MCF 10A (cell line): ENCODE data around the gene TCEAL9. TPM values are rescaled to one million over a fixed set of nuclear protein-coding genes. Genes with fewer than 3 reads are reported as not detected.
A peak's percentile ranks its signal among the peaks of the same experiment; 100 is the strongest.

ENCODE experiments used
- BruUV-seq: library from RNA; stranded (reverse); fragments of 400-500 nt; replicated peaks from 2 replicates; lab custom pipeline; 2021; lab: Mats Ljungman, UMichigan
- CTCF ChIA-PET: fragments of 300-600 bp; sonication (Branson Sonifier 250); formaldehyde crosslinking; extraction: SDS; loops from one replicate; lab custom pipeline; 2021; ENCODE audit warnings: antibody characterized with exemption, inconsistent platforms; lab: Yijun Ruan, JAX
- POLR2A ChIA-PET: fragments of 300-600, 350-650 bp; sonication (Branson Sonifier 250); formaldehyde crosslinking; extraction: SDS; loops from one replicate; lab custom pipeline; 2020; ENCODE audit warnings: antibody characterized with exemption, inconsistent platforms; lab: Yijun Ruan, JAX
- DNase-seq: peaks from one replicate; pipeline ENCODE4 v3.0.0-alpha.2; 2018; ENCODE audit not compliant: unreplicated experiment
- H3K27ac Mint-ChIP-seq: one replicate; pipeline ENCODE4 v1.8.0; 2022; ENCODE audit warnings: mild to moderate bottlenecking, low read depth, mixed read lengths; ENCODE audit not compliant: unreplicated experiment
- H3K27me3 Mint-ChIP-seq: one replicate; pipeline ENCODE4 v1.8.0; 2022; ENCODE audit warnings: mixed read lengths; ENCODE audit not compliant: insufficient read depth, unreplicated experiment
- H3K36me3 Mint-ChIP-seq: one replicate; pipeline ENCODE4 v1.8.0; 2022; ENCODE audit warnings: mild to moderate bottlenecking, moderate library complexity, mixed read lengths; ENCODE audit not compliant: insufficient read depth, unreplicated experiment
- H3K4me1 Mint-ChIP-seq: one replicate; pipeline ENCODE4 v1.8.0; 2022; ENCODE audit warnings: mixed read lengths; ENCODE audit not compliant: insufficient read depth, unreplicated experiment
- H3K4me3 Mint-ChIP-seq: one replicate; pipeline ENCODE4 v1.8.0; 2022; ENCODE audit warnings: mild to moderate bottlenecking, moderate library complexity, mixed read lengths; ENCODE audit not compliant: unreplicated experiment
- H3K9me3 Mint-ChIP-seq: one replicate; pipeline ENCODE4 v1.8.0; 2022; ENCODE audit warnings: mixed read lengths; ENCODE audit not compliant: unreplicated experiment
- CTCF ChIP-seq: fragments of 200-600 bp; IDR thresholded peaks from one replicate; pipeline ENCODE4 v1.8.0; 2022; ENCODE audit warnings: antibody characterized with exemption, mild to moderate bottlenecking; ENCODE audit not compliant: unreplicated experiment
- intact Hi-C: fragments of 100-400 bp; cut with micrococcal nuclease; formaldehyde crosslinking; loops from 2 replicates; pipeline ENCODE4 v1.14.1; 2022
- total RNA-seq: library from RNA; stranded (reverse); gene quantifications from 2 replicates; pipeline ENCODE4 v1.2.3, GENCODE V29; 2022

TCEAL9 gene
- total RNA-seq, 1 experiment from 2014 or later, result 40.3 TPM

DNA sequence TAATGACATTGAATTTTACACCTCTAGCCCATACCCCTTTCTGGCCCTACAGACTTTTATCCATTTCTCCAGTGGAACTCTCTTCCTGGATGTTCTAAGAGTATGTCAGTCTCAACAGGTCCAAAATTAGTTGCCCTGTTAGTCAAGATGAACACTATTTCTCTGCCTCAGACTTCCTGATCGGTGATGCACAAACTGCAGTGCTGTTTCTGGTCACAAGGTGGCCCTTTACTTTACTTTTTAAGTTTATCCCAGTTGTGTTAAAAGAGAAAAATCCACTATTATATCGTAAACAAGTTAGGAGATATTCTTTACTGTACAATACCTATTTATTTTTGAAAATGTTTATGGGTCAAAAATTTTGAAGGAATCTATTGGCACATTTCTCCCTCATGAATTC is 13.2 kb upstream of the TCEAL9 start:
- no peaks in the 10 kb centered on the region for H3K4me1 Mint-ChIP-seq
- intact Hi-C loops, result loop anchor here (1.0 kb wide), 2 partner anchors 121 to 132 kb away; no protein-coding TSS in a partner anchor
- H3K4me3 Mint-ChIP-seq, result no peak overlapping the region
- no peaks in the 10 kb centered on the region for H3K9me3 Mint-ChIP-seq
- peak; percentile 47 for DNase-seq
- POLR2A ChIA-PET, result interaction anchor here (1.3 to 1.4 kb wide), 2 partner anchors 13 to 99 kb away, joined by 5 to 8 read pairs; partner anchors contain the start of gene TCEAL9
- CTCF ChIA-PET, result interaction anchor here (0.6 to 3.8 kb wide), 11 partner anchors 13 to 344 kb away, joined by 3 to 45 read pairs (median 4); partner anchors contain the start of gene TCEAL9
- BruUV-seq, result no TSS peak
- H3K36me3 Mint-ChIP-seq, result no peaks in the 10 kb centered on the region
- TF ChIP-seq CTCF, result peak; percentile 65
- peak overlapping the region; percentile 28 for H3K27ac Mint-ChIP-seq
- H3K27me3 Mint-ChIP-seq, result peaks cover 63% of the 10 kb centered on the region

- BruUV-seq, result no TSS peak
- CTCF ChIA-PET, result no interaction called here
- no peaks in the 10 kb centered on the region for H3K9me3 Mint-ChIP-seq
- no peaks in the 10 kb centered on the region for H3K4me1 Mint-ChIP-seq
- intact Hi-C loops, result no loop called here
- DNase-seq, result no peak
- H3K36me3 Mint-ChIP-seq, result no peaks in the 10 kb centered on the region
- no peak for TF ChIP-seq CTCF
- no peak overlapping the region for H3K4me3 Mint-ChIP-seq
- POLR2A ChIA-PET, result no interaction called here
- H3K27ac Mint-ChIP-seq, result no peak overlapping the region
- H3K27me3 Mint-ChIP-seq, result peaks cover 73% of the 10 kb centered on the region
These were observed 11.7 kb upstream of the TCEAL9 start for GRCh38 chrX:103344606-103345005.

DNA sequence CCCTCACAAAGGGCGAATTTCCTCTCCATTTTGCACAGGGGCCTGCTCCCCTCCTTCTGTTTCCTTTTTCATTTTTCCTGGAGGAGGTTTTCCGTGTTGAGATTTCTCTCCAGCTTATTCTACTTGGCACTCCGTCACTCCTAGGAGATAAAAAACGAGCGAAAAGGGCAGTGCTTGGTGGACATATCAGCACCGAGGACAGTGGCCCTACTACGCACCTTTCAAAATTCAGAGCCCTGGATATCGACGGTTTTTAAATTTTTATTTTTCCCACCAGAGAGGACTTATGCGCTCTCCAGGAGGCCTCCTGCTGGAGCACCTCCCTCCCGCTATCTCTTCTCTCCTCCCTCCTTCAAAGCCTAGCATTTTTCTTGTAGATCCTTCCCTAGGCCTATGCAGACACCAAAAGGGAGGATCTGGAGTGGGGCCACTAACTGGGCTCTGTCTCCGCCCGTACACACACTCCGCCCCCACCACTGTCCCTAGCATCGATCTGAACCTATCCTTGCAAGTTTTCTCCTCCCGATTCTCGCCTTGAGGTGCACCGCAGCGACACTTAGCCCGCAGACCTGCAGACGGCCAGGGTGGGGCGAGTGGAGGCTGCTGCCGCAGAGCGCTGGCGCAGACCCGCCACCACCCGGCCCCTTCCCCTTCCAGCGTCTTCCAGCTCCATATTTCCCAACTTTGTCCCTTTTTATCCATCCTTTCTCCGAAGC is 8.5 kb upstream of the TCEAL9 start:
- DNase-seq, result no peak
- POLR2A ChIA-PET, result interaction anchor here (2.2 kb wide), 1 partner anchor 8 kb away, joined by 7 read pairs; the partner anchor contains the start of gene TCEAL9
- intact Hi-C loops, result no loop called here
- Mint-ChIP-seq H3K27me3 (peaks cover 41% of the 10 kb centered on the region), H3K27ac (no peak overlapping the region), H3K4me1 (no peaks in the 10 kb centered on the region), H3K9me3 (no peaks in the 10 kb centered on the region), H3K4me3 (no peak overlapping the region), H3K36me3 (no peaks in the 10 kb centered on the region)
- TF ChIP-seq CTCF, result no peak
- BruUV-seq, result no TSS peak
- CTCF ChIA-PET, result interaction anchor here (2.2 kb wide), 1 partner anchor 117 kb away, joined by 14 read pairs; no protein-coding TSS in a partner anchor

GRCh38 chrX:103356858-103357257 is 552 bp downstream of the TCEAL9 start:
- Mint-ChIP-seq H3K36me3 (peaks cover 25% of the 10 kb centered on the region), H3K4me1 (peaks cover 6% of the 10 kb centered on the region), H3K27ac (peak overlapping the region; percentile 89), H3K4me3 (peak overlapping the region; percentile 93), H3K27me3 (peaks cover 52% of the 10 kb centered on the region), H3K9me3 (no peaks in the 10 kb centered on the region)
- intact Hi-C loops, result loop anchor here (1.0 kb wide), 1 partner anchor 96 kb away; no protein-coding TSS in a partner anchor
- CTCF ChIA-PET, result interaction anchor here (0.8 to 2.2 kb wide), 2 partner anchors 18 to 107 kb away, joined by 5 to 8 read pairs; no protein-coding TSS in a partner anchor
- POLR2A ChIA-PET, result interaction anchor here (1.0 to 3.2 kb wide), 11 partner anchors 8 to 107 kb away, joined by 3 to 51 read pairs (median 8); partner anchors contain the start of gene BEX3
- no peak for DNase-seq
- no peak for TF ChIP-seq CTCF
- no TSS peak for BruUV-seq
